K562 (cell line): ENCODE data around the gene PALM3. TPM values are rescaled to one million over a fixed set of nuclear protein-coding genes. Genes with fewer than 3 reads are reported as not detected.

Experiments used
- ATAC-seq: fragments of 200-7000 bp; cut with Tn5 transposase; 3 replicates; pipeline ENCODE4 v1.9.1; 2020; ENCODE audit warnings: moderate library complexity
- BruUV-seq: library from RNA; stranded (reverse); fragments of 400-500 nt; replicated peaks from 2 replicates; lab custom pipeline; 2021; lab: Mats Ljungman, UMichigan
- CTCF ChIA-PET: fragments of 300-600 bp; formaldehyde crosslinking; extraction: SDS; loops from one replicate; lab custom pipeline; 2021; ENCODE audit warnings: low intra/inter-chr PET ratio; lab: Yijun Ruan, JAX
- POLR2A ChIA-PET: fragments of 300-600, 350-650 bp; sonication (Branson Sonifier 250); formaldehyde crosslinking; extraction: SDS; loops from one replicate; lab custom pipeline; 2021; ENCODE audit warnings: antibody characterized with exemption, inconsistent platforms; lab: Yijun Ruan, JAX
- DNase-seq, 4 experiments: peaks; one replicate each; pipeline versions ENCODE4 v3.0.0 to v3.0.0-alpha.2; 2011 to 2018; ENCODE audit warnings: low spot score in 3 of 4, mixed read lengths in 3 of 4; ENCODE audit errors: extremely low read depth in 1 of 4
- FAIRE-seq: peaks from 2 replicates; lab custom pipeline; 2011; peaks lifted over from hg19 to GRCh38; lab: Jason Lieb, UNC
- H2AFZ ChIP-seq: 2 replicates; pipeline ENCODE4 v1.6.0; 2011; ENCODE audit warnings: low read depth, low read length, control low read depth, inconsistent platforms
- H3K27ac ChIP-seq: fragments of 200-600 bp; 3 replicates; pipeline ENCODE4 v1.8.0; 2011; ENCODE audit warnings: low read depth, mild to moderate bottlenecking, control low read depth, inconsistent platforms, low read length, moderate library complexity, mixed read lengths; ENCODE audit errors: extremely low read depth
- H3K27me3 ChIP-seq, 2 experiments: fragments of 300-600 bp in 1 of 2; 2 replicates in 1 of 2; 3 replicates in 1 of 2; pipeline versions ENCODE4 v1.6.0 to v1.8.0; 2011; ENCODE audit warnings: inconsistent platforms in 2 of 2, low read length in 2 of 2, mild to moderate bottlenecking in 1 of 2, mixed read lengths in 1 of 2, moderate library complexity in 1 of 2; ENCODE audit not compliant: control insufficient read depth in 2 of 2, insufficient read depth in 2 of 2
- H3K36me3 ChIP-seq: fragments of 300-600 bp; 3 replicates; pipeline ENCODE4 v1.8.0; 2011; ENCODE audit warnings: mild to moderate bottlenecking, low read length, inconsistent platforms; ENCODE audit not compliant: control insufficient read depth, insufficient read depth
- H3K4me1 ChIP-seq, 2 experiments: fragments of 200-600 bp in 1 of 2; replicated peaks in 1 of 2; 2 replicates in 1 of 2; 3 replicates in 1 of 2; pipeline versions ENCODE4 v1.5.1 to v1.8.0; 2011; ENCODE audit warnings: inconsistent platforms in 2 of 2, low read length in 2 of 2, mild to moderate bottlenecking in 1 of 2, mixed read lengths in 1 of 2, moderate library complexity in 1 of 2; ENCODE audit not compliant: control insufficient read depth in 2 of 2, insufficient read depth in 2 of 2
- H3K4me2 ChIP-seq: 2 replicates; pipeline ENCODE4 v1.6.1; 2011; ENCODE audit warnings: low read length, control low read depth, inconsistent platforms, mixed read lengths; ENCODE audit not compliant: insufficient read depth
- H3K4me3 ChIP-seq: fragments of 200-600 bp; sonication (generic), shearing (Covaris generic); 2 replicates; pipeline ENCODE4 v1.5.1; 2016; ENCODE audit warnings: control low read depth, inconsistent platforms
- H3K79me2 ChIP-seq: fragments of 200-600 bp; 3 replicates; pipeline ENCODE4 v1.8.0; 2011; ENCODE audit warnings: low read length, inconsistent platforms; ENCODE audit not compliant: control insufficient read depth, insufficient read depth
- H3K9ac ChIP-seq, 2 experiments: 2 replicates each; pipeline versions ENCODE4 v1.6.0 to v1.6.1; 2011; ENCODE audit warnings: low read depth in 2 of 2, low read length in 2 of 2, control low read depth in 1 of 2, inconsistent platforms in 1 of 2, mild to moderate bottlenecking in 1 of 2, mixed read lengths in 1 of 2; ENCODE audit not compliant: insufficient read depth in 1 of 2
- H3K9me1 ChIP-seq: one replicate; pipeline ENCODE4 v1.6.0; 2011; ENCODE audit warnings: inconsistent platforms, mild to moderate bottlenecking, low read length, moderate library complexity; ENCODE audit not compliant: control insufficient read depth, insufficient read depth
- H3K9me3 ChIP-seq: replicated peaks from 2 replicates; pipeline ENCODE4 v1.5.1; 2011; ENCODE audit warnings: low read depth, low read length, inconsistent platforms; ENCODE audit not compliant: control insufficient read depth, insufficient read depth
- H4K20me1 ChIP-seq: replicated peaks from 2 replicates; pipeline ENCODE4 v1.6.1; 2011; ENCODE audit warnings: low read length, inconsistent platforms, mixed read lengths; ENCODE audit not compliant: control insufficient read depth, insufficient read depth
- BDP1 ChIP-seq: IDR thresholded peaks from 3 replicates; pipeline ENCODE4 v1.6.1; 2011; ENCODE audit not compliant: insufficient read length, insufficient read depth
- HDAC6 ChIP-seq: IDR thresholded peaks from 2 replicates; pipeline ENCODE4 v1.6.1; 2012; ENCODE audit warnings: low read depth, mild to moderate bottlenecking, control low read depth, inconsistent platforms, low read length, moderate library complexity
- PYGO2 ChIP-seq: fragments of 450-650 bp; IDR thresholded peaks from 2 replicates; pipeline ENCODE4 v1.6.1; 2016; ENCODE audit warnings: mild to moderate bottlenecking, missing genetic modification characterization, moderate library complexity, missing compliant biosample characterization
- RBM22 ChIP-seq: fragments of 200-400 bp; formaldehyde crosslinking; IDR thresholded peaks from 2 replicates; pipeline ENCODE4 v1.6.1; 2018; ENCODE audit warnings: low read length, low read depth; ENCODE audit not compliant: poor library complexity, severe bottlenecking
- SLC30A9 ChIP-seq: fragments of 250-450 bp; sonication (Bioruptor Pico); IDR thresholded peaks from 2 replicates; pipeline ENCODE4 v1.8.0; 2022; ENCODE audit warnings: mild to moderate bottlenecking, moderate library complexity
- TGIF2 ChIP-seq: sonication (generic); formaldehyde crosslinking; IDR thresholded peaks from 2 replicates; pipeline ENCODE4 v1.8.1; 2022; ENCODE audit warnings: mild to moderate bottlenecking, missing genetic modification reagents, moderate library complexity
- WHSC1 ChIP-seq: IDR thresholded peaks from one replicate; pipeline ENCODE4 v1.6.1; 2012; ENCODE audit warnings: low read length, control low read depth, inconsistent platforms
- YBX1 ChIP-seq: fragments of 450-650 bp; IDR thresholded peaks from 2 replicates; pipeline ENCODE4 v1.7.1; 2016; ENCODE audit warnings: mild to moderate bottlenecking
- ZNF232 ChIP-seq: sonication (generic); formaldehyde crosslinking; IDR thresholded peaks from 2 replicates; pipeline ENCODE4 v1.8.0; 2022; ENCODE audit warnings: mild to moderate bottlenecking, missing genetic modification reagents
- WGBS: fragments of 100-300 bp; shearing (Covaris generic); methylation state at CpG from one replicate; pipeline ENCODE4 v1.1.6; 2016; ENCODE audit warnings: low coverage, mixed read lengths; ENCODE audit not compliant: insufficient coverage; ENCODE audit errors: missing lambda C conversion rate; 5-methylcytosine and 5-hydroxymethylcytosine counted together
- in situ Hi-C: fragments of 300-500 bp; cut with MboI; formaldehyde crosslinking; loops from 4 replicates; pipeline ENCODE4 v1.15.0; 2018; ENCODE audit warnings: inconsistent platforms, mixed read lengths
- intact Hi-C: fragments of 100-400 bp; cut with micrococcal nuclease; formaldehyde crosslinking; loops from 2 replicates; pipeline ENCODE4 v1.14.2; 2022
- polyA plus RNA-seq, 8 experiments: library from polyadenylated mRNA; depleted of rRNA in 4 of 8; stranded (reverse) in 5 of 8; unstranded in 3 of 8; fragments of >200 nt; fragmentation: Nextera tagmentation in 2 of 8; fragmentation: Illumina TruSeq in 1 of 8; extraction: Ambion mirVana in 2 of 8; extraction: Trizol in 1 of 8; gene quantifications; 2 replicates each; pipeline versions ENCODE4 v1.2.1 to v1.2.3, GENCODE V29; 2011 to 2014; ENCODE audit warnings: inconsistent platforms in 1 of 8, missing spikeins in 1 of 8
- total RNA-seq, 7 experiments: library from RNA; depleted of rRNA in 6 of 7; stranded (reverse); fragments of >200 nt in 6 of 7; fragmentation: Illumina TruSeq in 2 of 7; extraction: Trizol in 2 of 7; gene quantifications; 2 replicates each; pipeline versions ENCODE4 v1.2.1 to v1.2.3, GENCODE V29; 2011 to 2021; ENCODE audit warnings: low replicate concordance in 1 of 7
- TF ChIP-seq, protein P1 (sequence below), 3 experiments: IDR thresholded peaks in 2 of 3; conservative IDR thresholded peaks in 1 of 3; 2 replicates each; pipeline ENCODE4 v1.5.1; 2011 to 2012; ENCODE audit warnings: low read length in 3 of 3, mild to moderate bottlenecking in 3 of 3, control low read depth in 2 of 3, improper control_type of control experiment in 1 of 3, inconsistent platforms in 1 of 3, low read depth in 1 of 3, mixed read lengths in 1 of 3, moderate library complexity in 1 of 3; ENCODE audit not compliant: insufficient read depth in 2 of 3
- TF ChIP-seq, protein P2 (sequence below): sonication (generic); formaldehyde crosslinking; IDR thresholded peaks from 2 replicates; pipeline ENCODE4 v1.8.0; 2022; ENCODE audit warnings: missing genetic modification reagents, mild to moderate bottlenecking, borderline replicate concordance

The PALM3 gene
- total and polyA plus RNA-seq, 9 of the 15 experiments (the other 6 are each of a cell fraction or from before 2014, with no cell fraction given): 0.07 to 9.3 (median 3.3) TPM

DNA sequence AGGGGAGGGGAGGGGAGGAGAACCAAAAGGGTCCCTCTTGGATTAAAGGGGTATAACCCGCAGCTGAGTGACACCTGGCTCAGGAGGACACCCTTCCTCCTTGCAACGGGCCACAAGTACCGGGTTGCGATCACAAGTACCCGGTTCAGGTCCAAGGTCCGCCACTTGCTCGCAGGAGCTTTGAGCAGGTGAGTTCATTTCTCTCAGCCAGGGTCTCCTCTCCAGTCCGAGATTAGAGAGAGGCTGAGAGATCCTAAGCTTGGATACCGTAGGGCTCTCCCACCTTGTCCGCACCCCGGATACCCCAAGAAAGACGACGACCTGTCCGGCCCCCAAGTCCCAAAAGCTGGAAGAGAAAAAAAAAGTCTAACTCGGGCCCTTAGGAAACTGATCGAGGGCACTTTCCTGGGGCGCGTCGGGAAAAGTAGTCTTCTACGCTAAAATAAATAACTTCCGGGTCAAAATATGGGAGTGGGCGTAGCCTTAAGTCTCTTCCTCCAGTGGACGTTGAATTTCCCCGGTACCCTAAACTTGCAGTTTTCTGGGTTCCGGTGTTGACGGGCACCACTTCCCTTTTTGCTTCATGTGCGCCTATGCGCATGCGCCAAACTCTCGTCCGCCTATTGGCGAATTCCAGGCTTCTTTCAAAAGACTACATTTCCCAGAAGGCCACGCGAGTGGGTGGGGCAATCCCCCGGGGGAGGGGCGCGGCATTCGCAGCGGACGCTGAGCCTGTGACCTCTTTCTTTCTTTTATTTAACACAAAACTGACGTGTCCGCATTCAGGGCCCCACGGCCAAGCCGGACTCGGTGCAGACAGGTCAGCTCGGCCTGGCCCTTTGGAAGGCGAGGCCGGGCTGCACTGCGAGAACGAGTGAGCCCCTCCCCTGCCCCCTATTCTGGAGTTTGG is 19.3 kb upstream of the PALM3 start:
- Histone ChIP-seq H4K20me1 (no peaks in the 10 kb centered on the region), H3K27me3 (no peaks in the 10 kb centered on the region), H3K27ac (peak overlapping the region; percentile 84), H3K79me2 (peaks cover 9% of the 10 kb centered on the region; the same call in 1 of the 3 replicates), H3K4me2 (peak overlapping the region; percentile 91), H3K4me3 (peak overlapping the region; percentile 63), H3K4me1 (peaks cover 10 to 30% of the 10 kb centered on the region in 2 experiments; a peak in 4 of 5 replicates), H3K9me1 (no peaks in the 10 kb centered on the region), H3K9ac (peak overlapping the region; percentile 84 to 93), H3K9me3 (no peaks in the 10 kb centered on the region), H3K36me3 (peaks cover 3% of the 10 kb centered on the region; the same call in 1 of the 3 replicates), H2AFZ (peak overlapping the region; percentile 83)
- under 1% methylated on average over 48 of the region's 50 CpGs for WGBS
- in situ Hi-C loops (no loop called here), intact Hi-C loops (no loop called here)
- POLR2A ChIA-PET: interaction anchor here (0.6 to 1.7 kb wide), 5 partner anchors 10 to 208 kb away, joined by 3 to 5 read pairs (median 4); partner anchors contain the start of genes ASF1B and DCAF15
- TSS peak; percentile 88 for BruUV-seq
- DNase-seq: peak; percentile 89 to 99 (median 94)
- ATAC-seq: peak; percentile 90
- FAIRE-seq: peak; percentile 100
- CTCF ChIA-PET: interaction anchor here (0.8 kb wide), 1 partner anchor 200 kb away, joined by 4 read pairs; no protein-coding TSS in a partner anchor
- TF ChIP-seq, protein P1, sequence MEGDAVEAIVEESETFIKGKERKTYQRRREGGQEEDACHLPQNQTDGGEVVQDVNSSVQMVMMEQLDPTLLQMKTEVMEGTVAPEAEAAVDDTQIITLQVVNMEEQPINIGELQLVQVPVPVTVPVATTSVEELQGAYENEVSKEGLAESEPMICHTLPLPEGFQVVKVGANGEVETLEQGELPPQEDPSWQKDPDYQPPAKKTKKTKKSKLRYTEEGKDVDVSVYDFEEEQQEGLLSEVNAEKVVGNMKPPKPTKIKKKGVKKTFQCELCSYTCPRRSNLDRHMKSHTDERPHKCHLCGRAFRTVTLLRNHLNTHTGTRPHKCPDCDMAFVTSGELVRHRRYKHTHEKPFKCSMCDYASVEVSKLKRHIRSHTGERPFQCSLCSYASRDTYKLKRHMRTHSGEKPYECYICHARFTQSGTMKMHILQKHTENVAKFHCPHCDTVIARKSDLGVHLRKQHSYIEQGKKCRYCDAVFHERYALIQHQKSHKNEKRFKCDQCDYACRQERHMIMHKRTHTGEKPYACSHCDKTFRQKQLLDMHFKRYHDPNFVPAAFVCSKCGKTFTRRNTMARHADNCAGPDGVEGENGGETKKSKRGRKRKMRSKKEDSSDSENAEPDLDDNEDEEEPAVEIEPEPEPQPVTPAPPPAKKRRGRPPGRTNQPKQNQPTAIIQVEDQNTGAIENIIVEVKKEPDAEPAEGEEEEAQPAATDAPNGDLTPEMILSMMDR (IDR thresholded peaks at IDR 0.05 in 2 of 3, conservative IDR thresholded peaks at IDR 0.05 in 1 of 3; ENCODE audit: insufficient read depth in 2 of 3, low read depth in 1 of 3, low read length in 3 of 3): no peak; a peak in 1 of 6 replicates
- TF ChIP-seq WHSC1: no peak
- TF ChIP-seq PYGO2 (tag): no peak
- no peak for TF ChIP-seq SLC30A9 (CRISPR knock-in tag)
- no peak for TF ChIP-seq RBM22
- TF ChIP-seq YBX1: no peak
- no peak for TF ChIP-seq BDP1
- no peak for TF ChIP-seq ZNF232 (CRISPR knock-in tag)
- TF ChIP-seq, protein P2, sequence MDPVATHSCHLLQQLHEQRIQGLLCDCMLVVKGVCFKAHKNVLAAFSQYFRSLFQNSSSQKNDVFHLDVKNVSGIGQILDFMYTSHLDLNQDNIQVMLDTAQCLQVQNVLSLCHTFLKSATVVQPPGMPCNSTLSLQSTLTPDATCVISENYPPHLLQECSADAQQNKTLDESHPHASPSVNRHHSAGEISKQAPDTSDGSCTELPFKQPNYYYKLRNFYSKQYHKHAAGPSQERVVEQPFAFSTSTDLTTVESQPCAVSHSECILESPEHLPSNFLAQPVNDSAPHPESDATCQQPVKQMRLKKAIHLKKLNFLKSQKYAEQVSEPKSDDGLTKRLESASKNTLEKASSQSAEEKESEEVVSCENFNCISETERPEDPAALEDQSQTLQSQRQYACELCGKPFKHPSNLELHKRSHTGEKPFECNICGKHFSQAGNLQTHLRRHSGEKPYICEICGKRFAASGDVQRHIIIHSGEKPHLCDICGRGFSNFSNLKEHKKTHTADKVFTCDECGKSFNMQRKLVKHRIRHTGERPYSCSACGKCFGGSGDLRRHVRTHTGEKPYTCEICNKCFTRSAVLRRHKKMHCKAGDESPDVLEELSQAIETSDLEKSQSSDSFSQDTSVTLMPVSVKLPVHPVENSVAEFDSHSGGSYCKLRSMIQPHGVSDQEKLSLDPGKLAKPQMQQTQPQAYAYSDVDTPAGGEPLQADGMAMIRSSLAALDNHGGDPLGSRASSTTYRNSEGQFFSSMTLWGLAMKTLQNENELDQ: no peak
- TF ChIP-seq TGIF2 (CRISPR knock-in tag): no peak
- no peak for TF ChIP-seq HDAC6
